HG03442 (cell line): Measurements from ENCODE around the gene EPB41L3.

ENCODE experiments used
- ATAC-seq: cut with Tn5 transposase; IDR thresholded peaks from one replicate; pipeline ENCODE4 v1.9.1; 2021; ENCODE audit warnings: mild to moderate bottlenecking, moderate library complexity; ENCODE audit not compliant: unreplicated experiment

EPB41L3 gene

DNA sequence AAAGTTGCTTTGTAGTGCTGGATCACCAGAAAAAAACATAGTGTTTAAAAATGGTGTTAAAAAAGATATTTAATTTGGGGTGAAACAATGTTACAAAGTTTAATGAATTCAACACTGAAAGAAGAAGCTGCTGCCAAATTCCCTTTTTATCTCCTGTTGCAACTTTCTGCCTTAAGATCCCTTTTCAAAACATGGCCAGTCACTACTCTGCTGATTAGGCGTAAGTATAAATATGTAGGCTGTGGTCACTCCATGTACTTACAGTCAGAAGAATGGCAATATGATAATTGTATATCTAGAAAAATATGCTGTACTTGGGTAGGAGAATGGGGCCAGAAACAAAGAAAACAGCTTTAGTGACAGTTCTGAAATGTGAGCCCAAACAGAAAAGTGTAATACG is 124.8 kb downstream of the EPB41L3 start:
- ATAC-seq = no peak

DNA sequence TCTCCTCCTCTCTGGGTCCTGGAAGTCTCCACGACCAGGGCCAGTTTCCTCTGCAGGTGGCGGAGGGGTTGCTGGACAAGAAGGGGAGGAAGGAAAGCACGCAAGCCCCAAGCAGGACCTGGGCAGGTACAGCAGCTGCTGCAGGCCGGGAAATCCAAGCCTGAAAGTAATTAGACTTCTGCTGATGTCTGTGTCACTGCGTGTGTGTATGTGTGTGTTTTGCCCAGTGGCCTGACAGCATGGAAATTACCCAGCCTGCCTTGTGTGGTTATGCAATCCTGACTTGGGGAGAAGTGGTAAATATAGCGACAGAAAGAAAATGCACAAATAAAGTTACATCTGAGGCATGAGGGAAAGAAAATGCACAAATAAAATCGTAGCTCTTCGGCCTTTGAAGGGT is 126.5 kb downstream of the EPB41L3 start:
- no peak for ATAC-seq

DNA sequence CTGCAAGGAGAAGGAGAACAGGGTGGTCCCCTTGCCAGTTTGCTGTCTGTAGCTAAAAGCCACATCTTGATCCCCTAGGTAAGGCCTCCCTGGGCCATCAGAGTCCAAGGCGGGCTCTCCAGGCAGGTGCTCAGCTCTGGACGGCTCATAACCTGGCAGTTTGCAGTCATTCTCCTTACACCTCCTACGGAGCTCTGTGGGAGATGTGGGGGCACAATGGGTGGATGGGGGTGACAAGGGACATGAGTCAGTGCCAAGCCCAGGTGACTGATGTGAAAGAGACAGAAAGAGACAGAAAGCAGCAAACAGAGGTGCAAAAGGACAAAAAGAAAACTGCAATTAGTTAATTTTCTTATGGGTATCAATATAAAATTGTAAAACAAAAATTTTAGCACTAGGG is 127.7 kb downstream of the EPB41L3 start:
- no peak for ATAC-seq

DNA sequence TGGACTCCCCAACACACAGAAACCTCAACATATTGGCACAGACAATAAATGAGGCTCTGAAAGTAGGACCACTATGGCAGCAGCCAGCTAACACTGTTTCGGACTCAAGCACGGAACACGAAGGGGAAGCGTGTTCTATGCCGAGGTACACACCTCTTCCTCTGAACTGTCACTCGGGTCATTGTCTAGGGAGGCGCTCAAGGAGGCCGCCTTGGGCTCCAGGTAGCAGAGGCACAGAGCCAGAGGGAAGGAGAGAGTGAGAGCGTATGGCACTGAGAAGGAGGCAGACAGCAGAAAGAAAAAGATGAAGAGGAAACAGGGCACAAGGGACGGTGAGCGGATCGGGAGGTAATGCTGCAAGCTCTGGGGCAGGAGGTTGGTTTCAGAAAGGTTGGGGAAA is 128.1 kb downstream of the EPB41L3 start:
- no peak for ATAC-seq

DNA sequence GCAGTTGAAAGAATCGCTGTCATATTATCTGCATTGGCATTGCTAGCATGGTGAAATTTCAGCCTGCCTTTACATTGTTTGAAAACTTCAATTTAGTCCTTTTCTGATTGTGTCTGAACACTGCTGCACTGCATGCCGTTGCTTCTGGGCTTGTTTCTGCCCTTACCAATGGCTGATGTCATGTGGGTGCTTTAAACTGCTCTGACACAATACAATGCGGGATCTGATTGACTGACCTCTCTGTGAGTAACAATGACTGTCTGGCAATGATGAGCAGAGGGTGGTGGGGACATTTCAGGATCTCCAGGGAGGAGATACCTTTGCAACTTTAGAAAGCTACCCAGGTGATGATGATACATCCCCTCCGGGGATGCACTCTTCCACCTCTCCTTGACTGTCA is 128.8 kb downstream of the EPB41L3 start:
- no peak for ATAC-seq

DNA sequence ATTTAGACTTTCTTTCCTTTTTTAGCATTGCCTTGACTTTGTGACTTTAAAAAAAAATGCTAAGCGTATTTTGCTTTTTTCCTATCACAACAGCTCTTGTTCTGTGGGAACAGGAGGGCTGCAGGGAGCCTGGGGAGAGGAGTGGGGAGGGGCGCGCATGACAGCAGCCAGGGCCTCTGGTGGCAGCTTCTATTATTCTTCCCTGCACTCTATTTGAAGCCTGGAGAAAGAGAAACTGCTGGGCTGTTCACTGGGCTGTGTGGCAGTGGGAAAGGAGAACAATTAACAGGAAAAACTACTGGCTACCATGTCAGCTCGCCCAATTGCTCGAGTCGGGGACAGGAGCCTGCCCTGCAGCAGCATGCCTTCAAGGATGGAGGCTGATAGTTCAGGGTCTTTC is 129.3 kb downstream of the EPB41L3 start:
- ATAC-seq = no peak

DNA sequence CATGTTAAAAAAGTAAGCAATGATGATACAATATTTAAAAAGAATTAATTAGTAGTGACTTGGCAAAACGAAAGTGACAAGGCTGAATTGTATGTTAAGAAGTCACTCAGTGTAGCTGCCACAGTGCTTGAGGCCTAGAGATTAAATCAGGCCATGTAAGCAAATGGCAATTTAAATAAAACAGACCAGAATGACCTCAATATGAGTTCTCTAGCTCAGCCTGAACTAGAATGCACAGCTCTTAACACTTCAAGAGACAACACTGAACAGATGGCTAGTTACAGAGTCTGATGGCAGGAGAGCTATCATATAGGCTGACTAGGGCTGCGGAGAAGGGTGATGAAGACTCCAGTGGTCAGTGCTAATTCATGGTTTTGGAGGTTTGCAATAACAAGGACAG is 130.3 kb downstream of the EPB41L3 start:
- ATAC-seq = no peak

DNA sequence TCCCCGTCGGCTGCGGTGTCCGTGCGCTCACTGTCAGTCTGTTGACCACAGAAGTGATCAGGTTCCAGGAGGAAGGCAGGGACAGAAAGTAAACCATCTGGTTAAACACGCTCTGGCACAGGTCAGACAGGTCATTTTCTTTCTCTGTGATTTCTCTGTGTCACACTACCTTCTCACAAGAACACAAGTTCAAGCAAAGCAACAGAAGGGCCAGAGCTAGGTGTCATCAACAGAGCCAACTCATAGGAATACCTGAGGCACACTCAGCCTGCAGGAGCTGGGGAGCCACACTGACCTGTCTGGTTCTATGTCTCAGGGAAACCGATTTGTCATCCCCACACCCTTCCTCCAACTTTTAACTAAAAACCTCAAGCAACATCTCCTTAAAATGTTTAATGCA is 133.2 kb downstream of the EPB41L3 start:
- no peak for ATAC-seq

DNA sequence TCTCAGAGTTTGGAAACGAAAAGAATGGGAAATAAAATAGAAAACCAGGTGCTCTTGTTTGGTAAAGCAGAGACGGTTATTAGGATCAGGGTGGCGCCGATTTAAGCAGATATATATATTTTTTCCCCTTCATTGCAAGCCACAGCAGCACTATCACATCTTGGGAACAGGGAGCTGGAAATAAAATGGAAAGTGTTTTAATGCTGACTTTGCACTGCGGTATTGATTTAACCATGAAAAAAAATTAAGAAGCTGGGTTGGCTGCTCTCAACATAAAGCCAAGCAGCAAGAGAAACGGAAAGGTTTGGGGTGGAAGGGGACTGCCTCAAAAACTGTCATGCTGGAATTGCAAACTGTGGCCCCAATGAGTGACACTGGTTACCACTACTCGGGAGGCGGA is 145.5 kb downstream of the EPB41L3 start:
- ATAC-seq = no peak

DNA sequence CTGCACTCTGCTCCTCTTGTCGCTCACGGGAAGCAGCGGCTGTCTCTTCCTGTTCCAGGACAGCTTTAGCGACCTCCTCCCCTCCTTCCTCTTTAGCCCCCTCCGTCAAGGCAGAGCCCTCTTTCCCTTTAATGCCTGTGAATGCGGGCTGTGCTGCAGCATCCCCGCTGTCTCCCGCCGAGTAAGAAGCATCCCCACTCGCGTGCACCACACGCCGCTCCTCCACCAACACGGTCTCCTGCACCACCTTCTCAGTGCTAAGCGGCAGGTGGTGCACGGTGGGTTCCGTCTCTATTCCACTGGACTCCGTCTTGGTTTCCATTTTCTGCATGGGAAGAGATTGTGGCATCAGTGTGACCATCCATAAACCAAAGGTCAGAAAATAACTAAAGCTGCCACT is 146.7 kb downstream of the EPB41L3 start:
- no peak for ATAC-seq

DNA sequence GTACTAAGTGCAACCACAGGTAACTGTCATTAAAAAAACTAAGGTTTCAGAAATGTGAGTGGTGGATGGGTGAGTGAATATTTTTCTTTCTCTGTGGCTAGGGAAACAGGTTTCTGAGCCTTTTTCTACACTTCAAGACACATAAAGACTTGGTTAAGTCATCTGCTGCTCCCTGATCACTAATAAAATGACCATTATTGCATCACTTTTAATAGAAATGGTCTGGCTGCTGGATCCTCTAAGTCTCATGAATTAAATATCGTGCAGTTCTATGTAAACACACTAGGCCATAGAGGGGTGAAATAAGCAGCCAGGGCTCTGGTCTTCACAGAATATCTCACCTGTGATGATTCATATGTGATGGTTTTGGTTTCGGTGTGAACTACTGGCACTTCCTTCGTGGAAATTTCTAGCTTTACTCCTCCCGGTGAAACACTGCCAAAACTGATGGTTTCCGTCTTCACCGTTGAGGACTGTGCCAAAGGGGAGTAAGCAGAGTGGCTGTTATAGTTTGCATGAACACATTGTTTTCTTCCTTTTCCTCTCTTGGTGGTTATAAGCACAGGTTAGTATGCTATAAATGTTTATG is 147.8 kb downstream of the EPB41L3 start:
- ATAC-seq = no peak

DNA sequence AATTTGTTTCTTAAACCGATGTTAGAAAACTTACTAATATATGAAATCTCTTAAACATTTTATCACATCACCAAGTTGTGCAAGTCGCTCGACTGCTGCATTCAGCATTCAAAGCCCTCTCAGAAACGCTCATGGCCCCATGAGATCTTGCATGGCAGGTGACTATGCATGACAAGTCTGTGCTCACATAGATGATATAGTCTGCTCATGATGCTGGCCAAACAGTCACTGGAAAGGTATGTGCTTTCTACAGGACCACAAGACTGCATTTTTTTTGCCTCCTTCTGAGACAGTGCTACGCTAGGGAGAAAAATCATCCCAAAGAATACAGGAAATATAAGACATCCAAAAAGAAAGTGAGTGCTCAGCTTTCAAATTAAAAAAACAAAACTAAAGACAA is 150.0 kb downstream of the EPB41L3 start:
- ATAC-seq = no peak

DNA sequence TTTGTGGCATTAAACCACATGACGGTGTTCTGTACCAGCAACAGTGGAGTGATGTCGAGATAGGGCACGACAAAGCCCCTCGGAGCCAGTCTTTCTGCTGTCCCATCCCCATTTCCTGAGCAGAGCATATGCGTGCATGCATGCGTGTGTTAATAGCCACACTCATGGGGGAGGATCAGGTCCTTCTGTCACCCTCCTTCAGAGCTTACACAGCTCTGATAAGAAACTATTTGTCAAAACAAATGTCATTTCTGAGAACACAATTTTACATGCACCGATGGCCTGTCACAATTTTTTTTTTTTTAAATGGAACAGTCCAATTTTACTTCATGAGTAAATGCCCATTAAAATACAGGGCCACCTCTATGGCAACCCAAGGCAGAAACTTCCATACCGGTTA is 152.4 kb downstream of the EPB41L3 start:
- ATAC-seq = no peak

DNA sequence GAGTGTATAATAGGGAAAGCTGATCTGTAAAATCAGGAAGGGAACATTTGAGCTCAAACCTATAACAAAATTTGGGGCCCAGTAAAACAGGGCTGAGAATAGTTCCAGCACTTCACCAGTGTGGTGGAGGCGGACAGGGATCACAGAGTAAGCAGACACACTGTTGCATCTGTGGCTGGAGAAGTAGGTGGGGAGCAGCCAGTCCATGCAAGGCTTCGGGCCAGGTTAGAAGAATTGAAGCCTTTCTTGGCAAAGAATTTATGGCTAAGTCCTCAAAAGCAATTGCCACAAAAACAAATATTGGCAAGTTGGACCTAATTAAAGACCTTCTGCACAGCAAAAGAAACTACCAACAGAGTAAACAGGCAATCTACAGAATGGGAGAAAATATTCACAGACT is 154.4 kb downstream of the EPB41L3 start:
- ATAC-seq = no peak

DNA sequence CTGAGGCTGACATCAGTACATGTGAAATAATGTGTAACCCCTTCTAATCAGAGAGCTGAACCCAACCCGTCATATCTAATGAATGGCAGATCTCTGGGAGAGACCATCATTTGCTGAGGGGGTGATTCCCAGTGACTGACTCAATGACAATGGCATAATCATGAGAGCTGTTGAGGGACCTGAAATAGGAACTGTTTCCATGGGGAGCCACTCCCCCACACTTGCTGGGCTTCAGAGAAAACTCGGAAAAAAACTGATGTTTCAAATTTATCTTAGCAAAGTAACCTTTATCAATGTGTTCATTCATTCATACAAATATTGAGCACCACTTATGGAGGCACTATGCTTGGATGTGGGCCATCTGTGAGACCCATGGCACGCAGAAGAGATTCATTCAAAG is 154.9 kb downstream of the EPB41L3 start:
- ATAC-seq = no peak

DNA sequence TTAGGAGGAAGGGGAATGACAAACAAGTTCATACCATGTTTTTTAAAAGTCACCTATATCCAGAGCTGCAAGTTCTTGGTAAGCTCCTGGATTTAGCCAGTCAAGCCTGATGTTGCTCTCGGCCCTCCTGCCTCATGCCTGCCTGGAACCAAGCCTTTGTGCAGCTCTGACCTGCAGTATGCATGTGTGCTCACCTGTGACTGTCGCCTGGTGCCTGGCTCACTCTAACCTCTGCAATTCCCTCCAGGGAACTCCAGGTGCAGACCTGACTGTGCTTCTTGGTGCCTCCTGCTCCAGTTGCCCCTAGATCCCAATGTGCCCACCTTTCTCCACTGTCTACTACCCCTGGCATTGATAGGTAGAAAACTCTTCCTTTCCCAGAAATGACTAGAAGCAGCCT is 163.2 kb downstream of the EPB41L3 start:
- no peak for ATAC-seq

DNA sequence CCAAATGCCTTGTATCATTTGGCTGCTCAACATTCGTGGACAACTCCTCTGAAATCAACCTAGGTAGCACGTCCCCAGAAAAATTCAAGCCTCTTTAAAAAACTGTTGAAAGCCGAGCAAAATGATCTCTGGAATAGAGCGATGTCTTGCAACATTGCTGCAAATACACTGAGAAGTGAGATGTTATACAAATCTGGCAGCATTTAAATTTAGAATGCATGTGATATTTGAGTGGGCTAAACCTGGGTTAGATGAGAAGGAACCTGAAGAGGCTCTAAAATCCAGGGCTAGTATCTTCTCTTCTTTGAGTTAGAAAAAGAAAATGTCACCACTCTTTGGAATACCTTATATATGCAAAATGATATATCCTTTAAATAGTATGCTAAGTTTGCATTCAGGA is 166.8 kb downstream of the EPB41L3 start:
- ATAC-seq = no peak

DNA sequence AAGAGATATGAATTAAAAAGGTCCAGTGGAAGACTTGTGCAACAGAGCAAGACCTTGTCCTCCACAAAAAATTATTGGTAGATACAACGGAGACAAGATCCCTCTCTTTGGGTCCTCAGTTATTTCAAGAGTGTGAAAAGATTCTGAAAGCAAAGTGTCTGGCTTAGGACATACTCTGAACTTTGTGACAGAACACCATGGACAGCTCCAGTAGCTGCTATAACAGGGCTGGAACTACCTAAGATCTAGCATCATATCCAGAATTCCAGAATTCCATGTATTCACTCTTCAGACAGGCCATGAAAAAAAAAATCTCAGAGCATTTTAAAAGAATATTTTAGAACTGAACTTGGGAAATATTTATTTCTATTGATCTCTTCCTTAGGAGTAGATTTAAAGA is 173.5 kb downstream of the EPB41L3 start:
- ATAC-seq = no peak

DNA sequence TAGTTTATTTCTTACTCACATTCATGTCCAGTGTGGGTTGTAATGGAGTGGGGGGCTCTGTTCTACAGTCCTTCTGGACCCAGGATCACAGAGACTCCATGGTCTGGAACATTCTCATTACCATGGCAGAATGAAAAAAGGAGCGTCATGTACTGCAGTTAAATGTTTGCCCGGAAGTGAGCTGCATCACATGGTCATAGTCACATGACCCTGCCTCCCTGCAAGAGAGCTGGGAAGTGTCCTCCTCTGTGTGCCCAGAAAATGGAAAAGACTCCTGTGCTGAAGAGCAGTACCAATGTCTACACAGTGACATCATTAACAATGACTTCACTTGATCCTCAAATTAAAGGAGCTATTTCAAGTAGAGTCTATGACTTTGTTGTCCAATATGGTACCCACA is 174.3 kb downstream of the EPB41L3 start:
- no peak for ATAC-seq

DNA sequence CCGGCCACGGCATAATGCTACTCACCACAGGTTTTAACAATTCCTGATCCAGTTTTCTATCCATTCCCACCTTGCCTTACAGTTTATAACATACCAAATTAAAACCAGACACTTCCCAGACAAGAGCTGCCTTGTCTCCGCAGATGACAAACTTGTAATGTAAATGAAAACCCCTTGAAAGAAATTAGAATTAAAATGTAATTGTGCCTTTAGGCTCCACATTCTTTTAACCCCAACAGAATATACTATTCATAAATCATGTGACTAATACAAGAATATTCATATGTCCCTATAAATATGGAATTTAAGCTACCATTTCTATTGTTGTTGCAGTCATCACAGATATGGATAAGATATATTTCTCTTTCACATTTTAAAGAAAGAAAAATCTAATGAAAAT is 178.4 kb downstream of the EPB41L3 start:
- no peak for ATAC-seq

DNA sequence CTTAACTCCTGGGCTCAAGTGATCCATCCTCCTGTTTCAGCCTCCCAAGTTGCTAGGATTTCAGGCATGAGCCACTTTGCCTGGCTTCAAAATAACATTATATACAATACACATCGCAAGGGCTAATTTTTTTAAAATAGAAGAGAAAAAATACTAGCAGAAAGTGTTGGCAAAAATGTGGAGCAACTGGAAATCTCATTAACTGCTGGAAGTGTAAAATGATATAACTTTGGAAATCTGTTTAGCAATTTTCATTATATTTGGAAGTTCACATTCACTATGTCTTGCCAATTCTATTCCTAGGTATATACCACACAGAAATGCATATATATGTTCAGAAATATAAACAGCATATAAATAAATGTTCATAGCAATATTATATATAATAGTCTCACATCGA is 193.2 kb downstream of the EPB41L3 start:
- ATAC-seq = no peak
